Fibroblast of skin of scalp (primary cell): ENCODE results near the gene LCN6.
A peak's percentile ranks its signal among the peaks of the same experiment; 100 is the strongest.
"Not testable (repeated sequence)": the region's sequence is repeated elsewhere in the genome, so short reads cannot be mapped to it uniquely, and the experiment has no call there.

Source experiments
- DNase-seq: peaks from one replicate; pipeline ENCODE4 v3.0.0-alpha.2; 2013

The LCN6 gene

GRCh38 chr9:136709454-136710109 lies 38.7 kb downstream of the LCN6 start:
- DNase-seq = no peak

- no peak for DNase-seq
These were observed 40.3 kb downstream of the LCN6 start for GRCh38 chr9:136707849-136708517.

- no peak for DNase-seq
These were observed 41.3 kb downstream of the LCN6 start for GRCh38 chr9:136707011-136707410.

- no peak for DNase-seq
These were observed 42.8 kb downstream of the LCN6 start for GRCh38 chr9:136705564-136705963.

- DNase-seq = not testable (repeated sequence)
These were observed 43.6 kb downstream of the LCN6 start for GRCh38 chr9:136704741-136705140.

- DNase-seq = no peak
These were observed 45.0 kb downstream of the LCN6 start for GRCh38 chr9:136703276-136703860.

GRCh38 chr9:136701668-136702053 lies 46.7 kb downstream of the LCN6 start:
- no peak for DNase-seq

- no peak for DNase-seq
These were observed 47.2 kb downstream of the LCN6 start for GRCh38 chr9:136700959-136701667.

GRCh38 chr9:136700304-136700703 lies 48.0 kb downstream of the LCN6 start:
- peak; percentile 56 for DNase-seq

GRCh38 chr9:136698635-136699246 lies 49.6 kb downstream of the LCN6 start:
- no peak for DNase-seq

GRCh38 chr9:136697821-136698526 lies 50.4 kb downstream of the LCN6 start:
- no peak for DNase-seq

GRCh38 chr9:136697146-136697820 lies 51.0 kb downstream of the LCN6 start:
- no peak for DNase-seq

- no peak for DNase-seq
These were observed 51.8 kb downstream of the LCN6 start for GRCh38 chr9:136696502-136696901.

GRCh38 chr9:136695955-136696354 lies 52.4 kb downstream of the LCN6 start:
- no peak for DNase-seq

- no peak for DNase-seq
These were observed 52.9 kb downstream of the LCN6 start for GRCh38 chr9:136695435-136695895.

- DNase-seq = no peak
These were observed 53.5 kb downstream of the LCN6 start for GRCh38 chr9:136694872-136695247.

GRCh38 chr9:136694163-136694871 lies 54.0 kb downstream of the LCN6 start:
- peak; percentile 23 for DNase-seq
